ENCODE results near the gene OR5B3.

Gene OR5B3

DNA sequence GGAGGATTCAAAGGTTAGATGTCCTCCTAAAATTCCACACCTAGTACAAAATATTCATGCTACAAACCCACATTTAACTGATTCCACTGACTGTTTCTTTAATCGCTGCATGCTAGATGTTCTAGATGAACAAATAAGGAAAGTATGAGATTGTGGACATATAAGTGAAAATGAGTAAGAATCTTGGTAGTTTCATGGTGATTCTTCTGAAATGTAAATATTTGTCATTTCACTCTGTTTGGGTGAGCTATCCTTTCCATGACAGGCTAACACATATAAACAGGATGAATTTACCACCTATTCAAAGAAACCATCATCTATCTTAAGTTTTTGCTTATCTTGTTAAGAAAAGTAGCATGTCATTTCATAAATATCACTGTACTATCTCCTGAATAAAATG, 14.8 kb downstream of the OR5B3 start:
- no peak overlapping the region for H3K4me3 ChIP-seq (ENCODE audit: low read length)
- DNase-seq (ENCODE audit: low read depth) = no peak
- TF ChIP-seq, protein P1, sequence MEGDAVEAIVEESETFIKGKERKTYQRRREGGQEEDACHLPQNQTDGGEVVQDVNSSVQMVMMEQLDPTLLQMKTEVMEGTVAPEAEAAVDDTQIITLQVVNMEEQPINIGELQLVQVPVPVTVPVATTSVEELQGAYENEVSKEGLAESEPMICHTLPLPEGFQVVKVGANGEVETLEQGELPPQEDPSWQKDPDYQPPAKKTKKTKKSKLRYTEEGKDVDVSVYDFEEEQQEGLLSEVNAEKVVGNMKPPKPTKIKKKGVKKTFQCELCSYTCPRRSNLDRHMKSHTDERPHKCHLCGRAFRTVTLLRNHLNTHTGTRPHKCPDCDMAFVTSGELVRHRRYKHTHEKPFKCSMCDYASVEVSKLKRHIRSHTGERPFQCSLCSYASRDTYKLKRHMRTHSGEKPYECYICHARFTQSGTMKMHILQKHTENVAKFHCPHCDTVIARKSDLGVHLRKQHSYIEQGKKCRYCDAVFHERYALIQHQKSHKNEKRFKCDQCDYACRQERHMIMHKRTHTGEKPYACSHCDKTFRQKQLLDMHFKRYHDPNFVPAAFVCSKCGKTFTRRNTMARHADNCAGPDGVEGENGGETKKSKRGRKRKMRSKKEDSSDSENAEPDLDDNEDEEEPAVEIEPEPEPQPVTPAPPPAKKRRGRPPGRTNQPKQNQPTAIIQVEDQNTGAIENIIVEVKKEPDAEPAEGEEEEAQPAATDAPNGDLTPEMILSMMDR (conservative IDR thresholded peaks at IDR 0.05; ENCODE audit: low read depth, low read length) = no peak

GRCh38 chr11:58390551-58391063, 16.1 kb downstream of the OR5B3 start:
- TF ChIP-seq, protein P1 (conservative IDR thresholded peaks at IDR 0.05; ENCODE audit: low read depth, low read length) = no peak
- no peak for DNase-seq (ENCODE audit: low read depth)
- H3K4me3 ChIP-seq (ENCODE audit: low read length) = no peak overlapping the region

DNA sequence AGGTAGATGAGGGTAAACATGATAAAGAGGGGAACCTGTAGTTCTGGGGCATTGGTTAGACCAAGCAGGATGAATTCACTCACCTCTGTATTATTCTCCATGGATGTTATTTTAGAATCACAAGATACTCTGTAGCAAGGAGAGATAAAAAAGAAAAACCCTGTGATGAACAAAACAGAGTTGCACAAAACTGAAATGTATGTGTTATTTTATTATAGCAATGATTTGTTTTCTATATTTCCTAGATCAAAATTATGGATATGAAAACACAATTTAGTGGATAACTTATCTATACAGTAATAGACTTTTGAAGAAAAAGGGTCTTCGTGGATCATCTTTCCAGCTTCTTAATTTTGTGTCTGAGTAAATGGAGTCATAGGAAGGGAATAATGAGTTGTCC, 47.7 kb downstream of the OR5B3 start, which contains the start of gene OR5B17:
Gene OR5B17 (minus strand): TSS at position 101 of the 400 bp plus-strand sequence. CDS start 0 bp downstream, at position 101.
- DNase-seq (ENCODE audit: low read depth) = no peak
- H3K4me3 ChIP-seq (ENCODE audit: low read length) = no peak within 1 kb of the TSS
- TF ChIP-seq, protein P1 (conservative IDR thresholded peaks at IDR 0.05; ENCODE audit: low read depth, low read length) = no peak

GRCh38 chr11:58354727-58355126, 51.9 kb downstream of the OR5B3 start:
- no peak overlapping the region for H3K4me3 ChIP-seq (ENCODE audit: low read length)
- no peak for DNase-seq (ENCODE audit: low read depth)
- TF ChIP-seq, protein P1 (conservative IDR thresholded peaks at IDR 0.05; ENCODE audit: low read depth, low read length) = no peak
